ENCODE measurements around the gene FAM227B.

The FAM227B gene

DNA sequence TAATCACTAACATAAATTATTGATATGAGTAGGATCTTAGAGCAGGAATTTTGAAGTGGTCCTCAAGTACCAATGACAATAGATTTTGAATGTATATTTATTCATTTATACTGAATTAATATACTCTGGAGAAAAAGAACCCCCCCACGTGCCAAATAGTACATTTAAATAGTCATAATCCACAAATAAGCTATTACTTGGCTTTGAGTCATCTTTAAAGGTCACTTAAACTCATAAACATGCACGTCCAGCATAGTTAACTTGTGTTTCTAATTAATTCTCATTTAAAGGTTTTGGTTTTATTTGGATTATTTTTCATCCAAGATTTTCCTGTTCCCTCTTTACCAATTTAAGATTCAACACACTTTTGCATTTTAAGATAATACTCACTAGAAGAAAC lies 162.5 kb downstream of the FAM227B start:
- H3K27ac Mint-ChIP-seq: no peak overlapping the region
- H3K4me1 Mint-ChIP-seq (ENCODE audit: low read depth): no peaks in the 10 kb centered on the region
- H3K9me3 Mint-ChIP-seq: no peaks in the 10 kb centered on the region
- no peak overlapping the region for H3K4me3 Mint-ChIP-seq
- H3K27me3 Mint-ChIP-seq: peaks cover 9% of the 10 kb centered on the region
- H3K36me3 Mint-ChIP-seq (ENCODE audit: low read depth): no peaks in the 10 kb centered on the region

GRCh38 chr15:49456166-49456565 lies 164.5 kb downstream of the FAM227B start:
- Mint-ChIP-seq H3K36me3 (ENCODE audit: low read depth) (no peaks in the 10 kb centered on the region), H3K27me3 (peaks cover 9% of the 10 kb centered on the region), H3K9me3 (no peaks in the 10 kb centered on the region), H3K4me1 (ENCODE audit: low read depth) (no peaks in the 10 kb centered on the region), H3K4me3 (no peak overlapping the region), H3K27ac (no peak overlapping the region)

DNA sequence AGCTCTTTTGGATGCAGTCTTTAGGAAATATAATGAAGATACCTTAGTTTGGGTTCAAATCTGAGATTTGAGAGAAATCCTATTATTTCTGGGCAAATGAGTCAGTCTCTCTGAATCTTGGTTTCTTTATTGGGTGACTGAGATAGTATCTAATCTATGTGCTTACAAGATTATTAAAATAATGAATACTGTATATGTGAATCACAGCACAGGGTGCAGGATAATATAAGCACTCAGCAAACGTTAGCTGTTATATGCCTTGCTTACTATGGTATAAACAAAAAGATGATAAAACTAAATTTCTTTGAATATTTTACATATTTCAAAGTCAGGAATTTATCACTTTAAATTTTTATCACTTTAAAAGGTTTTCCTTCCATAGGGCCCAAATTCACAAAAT lies 168.0 kb downstream of the FAM227B start:
- H3K27ac Mint-ChIP-seq: no peak overlapping the region
- no peaks in the 10 kb centered on the region for H3K36me3 Mint-ChIP-seq (ENCODE audit: low read depth)
- H3K9me3 Mint-ChIP-seq: no peaks in the 10 kb centered on the region
- H3K27me3 Mint-ChIP-seq: peaks cover 11% of the 10 kb centered on the region
- no peak overlapping the region for H3K4me3 Mint-ChIP-seq
- H3K4me1 Mint-ChIP-seq (ENCODE audit: low read depth): no peaks in the 10 kb centered on the region

DNA sequence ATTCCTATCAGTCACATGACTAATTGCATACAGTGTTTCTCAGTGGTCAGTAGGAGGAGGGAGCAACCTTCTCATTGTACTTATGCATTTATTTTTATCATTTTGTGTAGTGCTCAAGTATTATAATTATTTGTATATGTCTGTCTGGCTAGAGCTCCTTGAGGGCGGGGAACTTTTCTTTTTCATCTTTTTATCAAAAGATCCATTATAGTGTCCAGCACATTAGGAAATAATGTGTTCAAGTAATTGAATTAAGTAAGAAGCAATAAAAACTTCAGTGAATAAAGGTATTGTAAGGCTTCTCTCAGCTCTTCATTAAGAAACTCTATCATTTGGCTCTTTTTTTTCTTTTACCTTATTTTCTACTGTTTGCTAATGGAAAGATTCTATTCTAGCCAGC lies 178.8 kb downstream of the FAM227B start:
- Mint-ChIP-seq H3K4me3 (no peak overlapping the region), H3K27ac (no peak overlapping the region), H3K36me3 (ENCODE audit: low read depth) (no peaks in the 10 kb centered on the region), H3K4me1 (ENCODE audit: low read depth) (peaks cover 12% of the 10 kb centered on the region), H3K9me3 (no peaks in the 10 kb centered on the region), H3K27me3 (no peaks in the 10 kb centered on the region)

DNA sequence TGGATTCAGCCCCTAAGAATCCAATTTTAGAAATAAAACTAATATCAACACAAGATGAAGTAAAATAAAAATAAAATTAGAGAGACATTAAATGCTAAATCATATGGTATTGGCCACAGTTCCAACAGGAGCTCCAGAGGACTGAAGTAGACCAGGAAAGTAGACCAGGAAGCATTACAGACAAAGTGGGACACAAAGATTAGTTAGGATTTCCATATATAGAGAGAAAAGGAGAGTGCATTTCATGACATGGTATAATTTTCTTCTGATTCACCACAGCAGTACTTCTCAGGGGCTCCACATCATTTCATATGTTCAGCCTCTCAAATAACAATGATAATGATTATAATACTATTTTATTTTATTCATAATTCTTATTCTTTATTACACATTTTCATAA lies 179.3 kb downstream of the FAM227B start:
- H3K27ac Mint-ChIP-seq: no peak overlapping the region
- no peaks in the 10 kb centered on the region for H3K27me3 Mint-ChIP-seq
- no peak overlapping the region for H3K4me3 Mint-ChIP-seq
- H3K4me1 Mint-ChIP-seq (ENCODE audit: low read depth): peaks cover 12% of the 10 kb centered on the region
- no peaks in the 10 kb centered on the region for H3K9me3 Mint-ChIP-seq
- no peaks in the 10 kb centered on the region for H3K36me3 Mint-ChIP-seq (ENCODE audit: low read depth)

GRCh38 chr15:49439678-49440395 lies 180.8 kb downstream of the FAM227B start:
- H3K4me1 Mint-ChIP-seq (ENCODE audit: low read depth): peaks cover 12% of the 10 kb centered on the region
- H3K27ac Mint-ChIP-seq: no peak overlapping the region
- H3K4me3 Mint-ChIP-seq: no peak overlapping the region

GRCh38 chr15:49438962-49439631 lies 181.5 kb downstream of the FAM227B start:
- Mint-ChIP-seq H3K36me3 (ENCODE audit: low read depth) (no peaks in the 10 kb centered on the region), H3K9me3 (no peaks in the 10 kb centered on the region), H3K4me1 (ENCODE audit: low read depth) (peaks cover 12% of the 10 kb centered on the region), H3K27me3 (no peaks in the 10 kb centered on the region), H3K4me3 (no peak overlapping the region), H3K27ac (no peak overlapping the region)

More at GRCh38 chr15:49439678-49440395, 180.8 kb downstream of the FAM227B start:
- Mint-ChIP-seq H3K9me3 (no peaks in the 10 kb centered on the region), H3K27me3 (no peaks in the 10 kb centered on the region), H3K36me3 (ENCODE audit: low read depth) (no peaks in the 10 kb centered on the region)

- no peak overlapping the region for H3K27ac Mint-ChIP-seq
- no peaks in the 10 kb centered on the region for H3K36me3 Mint-ChIP-seq (ENCODE audit: low read depth)
- H3K27me3 Mint-ChIP-seq: no peaks in the 10 kb centered on the region
- no peak overlapping the region for H3K4me3 Mint-ChIP-seq
- H3K9me3 Mint-ChIP-seq: no peaks in the 10 kb centered on the region
- H3K4me1 Mint-ChIP-seq (ENCODE audit: low read depth): peaks cover 12% of the 10 kb centered on the region
These were observed 183.9 kb downstream of the FAM227B start for GRCh38 chr15:49436751-49437150.

GRCh38 chr15:49435174-49435573 lies 185.4 kb downstream of the FAM227B start:
- H3K27ac Mint-ChIP-seq: no peak overlapping the region

GRCh38 chr15:49430046-49430445 lies 190.6 kb downstream of the FAM227B start:
- Mint-ChIP-seq H3K9me3 (no peaks in the 10 kb centered on the region), H3K27ac (no peak overlapping the region), H3K4me3 (no peak overlapping the region), H3K36me3 (ENCODE audit: low read depth) (no peaks in the 10 kb centered on the region), H3K27me3 (no peaks in the 10 kb centered on the region), H3K4me1 (ENCODE audit: low read depth) (no peaks in the 10 kb centered on the region)

More at GRCh38 chr15:49435174-49435573, 185.4 kb downstream of the FAM227B start:
- H3K36me3 Mint-ChIP-seq (ENCODE audit: low read depth): no peaks in the 10 kb centered on the region
- H3K4me3 Mint-ChIP-seq: no peak overlapping the region
- H3K9me3 Mint-ChIP-seq: no peaks in the 10 kb centered on the region
- H3K4me1 Mint-ChIP-seq (ENCODE audit: low read depth): peaks cover 12% of the 10 kb centered on the region
- no peaks in the 10 kb centered on the region for H3K27me3 Mint-ChIP-seq

- Mint-ChIP-seq H3K9me3 (no peaks in the 10 kb centered on the region), H3K4me1 (ENCODE audit: low read depth) (no peaks in the 10 kb centered on the region), H3K36me3 (ENCODE audit: low read depth) (no peaks in the 10 kb centered on the region)
These were observed 192.1 kb downstream of the FAM227B start for GRCh38 chr15:49428409-49429095.

GRCh38 chr15:49427372-49427771 lies 193.2 kb downstream of the FAM227B start:
- Mint-ChIP-seq H3K4me3 (no peak overlapping the region), H3K27me3 (no peaks in the 10 kb centered on the region), H3K27ac (no peak overlapping the region), H3K9me3 (no peaks in the 10 kb centered on the region), H3K36me3 (ENCODE audit: low read depth) (no peaks in the 10 kb centered on the region), H3K4me1 (ENCODE audit: low read depth) (no peaks in the 10 kb centered on the region)

More at GRCh38 chr15:49428409-49429095, 192.1 kb downstream of the FAM227B start:
- Mint-ChIP-seq H3K27ac (no peak overlapping the region), H3K4me3 (no peak overlapping the region), H3K27me3 (no peaks in the 10 kb centered on the region)

DNA sequence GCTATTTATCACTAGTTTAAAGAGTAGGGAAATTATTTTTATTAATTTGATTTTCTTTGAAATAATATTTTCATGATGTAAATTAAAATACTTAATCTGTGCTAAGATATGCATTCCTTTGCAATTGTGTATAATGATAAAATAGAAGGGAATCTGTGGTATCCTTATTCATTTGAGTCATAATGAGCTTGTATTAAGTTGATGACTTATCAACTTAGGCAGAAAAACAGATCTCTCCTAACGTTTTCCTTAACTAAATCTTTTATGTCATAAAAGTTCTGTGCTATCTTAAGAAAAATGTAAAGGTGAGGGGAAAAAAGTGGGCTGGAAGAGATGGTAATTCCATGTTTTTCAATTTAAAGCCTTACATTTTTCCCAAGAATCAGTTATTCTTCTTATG lies 195.7 kb downstream of the FAM227B start:
- Mint-ChIP-seq H3K36me3 (ENCODE audit: low read depth) (no peaks in the 10 kb centered on the region), H3K27ac (no peak overlapping the region), H3K9me3 (no peaks in the 10 kb centered on the region), H3K4me1 (ENCODE audit: low read depth) (peaks cover 3% of the 10 kb centered on the region), H3K4me3 (no peak overlapping the region), H3K27me3 (no peaks in the 10 kb centered on the region)

DNA sequence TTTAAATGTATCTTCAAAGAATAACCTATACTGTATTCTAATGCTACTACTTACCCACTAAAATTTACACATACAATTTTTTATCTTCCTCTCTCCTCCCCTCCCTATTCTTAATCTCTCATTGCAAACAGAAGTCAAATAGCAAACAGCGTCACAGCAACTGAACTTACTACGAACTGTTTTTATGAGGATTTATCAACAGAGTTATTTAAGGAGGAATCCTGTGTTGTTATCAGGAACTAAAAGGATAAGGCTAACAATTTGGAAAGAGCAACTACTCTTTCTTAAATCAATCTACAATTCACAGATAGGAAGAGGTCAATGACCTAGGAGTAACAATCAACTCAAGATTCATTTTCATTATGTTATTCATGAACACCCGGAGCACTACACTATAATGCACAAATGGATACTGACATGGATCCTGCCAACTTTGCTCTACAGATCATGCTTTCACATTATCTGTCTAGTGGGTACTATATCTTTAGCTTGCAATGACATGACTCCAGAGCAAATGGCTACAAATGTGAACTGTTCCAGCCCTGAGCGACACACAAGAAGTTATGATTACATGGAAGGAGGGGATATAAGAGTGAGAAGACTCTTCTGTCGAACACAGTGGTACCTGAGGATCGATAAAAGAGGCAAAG lies 196.6 kb downstream of the FAM227B start:
- peaks cover 3% of the 10 kb centered on the region for H3K4me1 Mint-ChIP-seq (ENCODE audit: low read depth)
- no peak overlapping the region for H3K27ac Mint-ChIP-seq
- H3K4me3 Mint-ChIP-seq: no peak overlapping the region
- no peaks in the 10 kb centered on the region for H3K27me3 Mint-ChIP-seq
- H3K9me3 Mint-ChIP-seq: no peaks in the 10 kb centered on the region
- no peaks in the 10 kb centered on the region for H3K36me3 Mint-ChIP-seq (ENCODE audit: low read depth)

DNA sequence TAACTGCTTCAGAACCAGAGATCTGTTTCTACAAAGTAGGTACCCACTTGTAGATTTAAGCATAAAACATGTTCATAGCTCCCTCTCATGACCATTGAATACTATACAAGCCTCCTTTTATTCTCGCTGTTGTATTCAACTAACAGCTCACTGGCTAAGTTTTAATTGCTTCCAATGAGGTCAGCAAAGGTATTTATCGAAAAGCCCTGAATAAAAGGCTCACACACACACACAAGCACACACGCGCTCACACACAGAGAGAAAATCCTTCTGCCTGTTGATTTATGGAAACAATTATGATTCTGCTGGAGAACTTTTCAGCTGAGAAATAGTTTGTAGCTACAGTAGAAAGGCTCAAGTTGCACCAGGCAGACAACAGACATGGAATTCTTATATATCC lies 197.6 kb downstream of the FAM227B start, which contains the start of gene FGF7:
Gene FGF7 (plus strand): TSS at position 222 of the 400 bp plus-strand sequence. CDS start 1,056 bp downstream, outside the sequence.
- Mint-ChIP-seq H3K27ac (no peak within 1 kb of the TSS), H3K4me1 (ENCODE audit: low read depth) (peaks cover 3% of the 10 kb centered on the region), H3K36me3 (ENCODE audit: low read depth) (no peaks in the 10 kb centered on the region), H3K27me3 (no peaks in the 10 kb centered on the region), H3K9me3 (no peaks in the 10 kb centered on the region), H3K4me3 (no peak within 1 kb of the TSS)

Data from stimulated activated naive CD8-positive, alpha-beta T cell treated with anti-CD3 and anti-CD28 coated beads, Interleukin-15, Interleukin-2, amounts not matched to agents 100 ng/mL and 50 ng/mL, for 24 hours (primary cell).